Neuron (in vitro differentiated cells): ENCODE results near the gene FSIP1.

Source experiments
- H2AFZ ChIP-seq: one replicate; pipeline ENCODE4 v1.6.1; 2013; ENCODE audit warnings: low read depth, mild to moderate bottlenecking, inconsistent platforms, low read length, moderate library complexity
- H3K27me3 ChIP-seq: one replicate; pipeline ENCODE4 v1.6.1; 2013; ENCODE audit warnings: low read length; ENCODE audit not compliant: insufficient read depth
- H3K36me3 ChIP-seq: one replicate; pipeline ENCODE4 v1.6.1; 2013; ENCODE audit warnings: low read length; ENCODE audit not compliant: insufficient read depth
- H3K4me1 ChIP-seq: one replicate; pipeline ENCODE4 v1.6.1; 2013; ENCODE audit warnings: low read length; ENCODE audit not compliant: insufficient read depth
- H3K4me3 ChIP-seq: 2 replicates; pipeline ENCODE4 v1.5.1; 2013; ENCODE audit warnings: mild to moderate bottlenecking, low read length, moderate library complexity
- H3K9me3 ChIP-seq: one replicate; pipeline ENCODE4 v1.6.1; 2013; ENCODE audit warnings: low read length

The FSIP1 gene

DNA sequence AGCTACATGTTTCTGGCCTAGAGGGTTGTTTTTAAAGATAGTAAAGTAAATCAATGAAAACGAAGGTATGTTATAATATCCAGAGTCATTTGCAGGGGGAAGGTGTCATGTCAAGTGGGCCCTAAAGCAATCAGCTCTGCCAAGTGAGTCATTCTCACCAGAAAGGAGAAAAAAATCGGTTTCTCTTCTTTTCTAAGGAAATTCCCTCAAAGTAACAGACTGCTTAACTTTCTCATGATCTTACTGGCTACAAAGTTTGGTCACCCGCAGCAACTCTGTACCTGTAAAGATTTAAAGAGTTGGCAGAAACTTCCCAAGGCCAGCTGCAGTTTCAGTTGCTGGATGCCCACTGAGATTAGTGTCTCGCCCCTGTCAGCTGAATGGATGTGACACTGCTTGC, 5.5 kb upstream of the FSIP1 start:
- peaks cover 36% of the 10 kb centered on the region for H3K4me1 ChIP-seq
- no peak overlapping the region for H2AFZ ChIP-seq
- H3K4me3 ChIP-seq: no peak overlapping the region
- no peaks in the 10 kb centered on the region for H3K27me3 ChIP-seq
- H3K36me3 ChIP-seq: no peaks in the 10 kb centered on the region
- H3K9me3 ChIP-seq: no peaks in the 10 kb centered on the region

DNA sequence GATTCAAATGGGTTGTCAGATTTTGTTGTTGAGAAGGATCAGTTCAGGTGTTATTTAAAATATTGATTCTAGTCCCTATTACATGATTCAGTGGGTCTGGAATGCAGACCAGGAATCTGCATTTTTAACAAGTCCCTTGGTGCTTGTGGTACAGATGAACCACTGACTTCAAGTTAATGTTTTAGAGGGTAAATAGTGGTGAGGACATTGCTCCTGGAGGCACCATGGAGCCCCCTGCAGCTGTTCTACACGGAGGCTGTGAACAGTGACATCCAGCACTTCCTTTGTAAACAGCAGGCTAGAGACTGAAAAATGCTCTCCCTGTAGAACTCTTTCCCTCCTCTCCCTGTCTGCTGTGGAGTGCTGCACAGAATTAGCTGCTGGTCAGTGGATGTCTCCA, 4.8 kb upstream of the FSIP1 start:
- Histone ChIP-seq H3K36me3 (no peaks in the 10 kb centered on the region), H3K9me3 (no peaks in the 10 kb centered on the region), H3K4me1 (peaks cover 36% of the 10 kb centered on the region), H2AFZ (no peak overlapping the region), H3K27me3 (no peaks in the 10 kb centered on the region), H3K4me3 (no peak overlapping the region)

DNA sequence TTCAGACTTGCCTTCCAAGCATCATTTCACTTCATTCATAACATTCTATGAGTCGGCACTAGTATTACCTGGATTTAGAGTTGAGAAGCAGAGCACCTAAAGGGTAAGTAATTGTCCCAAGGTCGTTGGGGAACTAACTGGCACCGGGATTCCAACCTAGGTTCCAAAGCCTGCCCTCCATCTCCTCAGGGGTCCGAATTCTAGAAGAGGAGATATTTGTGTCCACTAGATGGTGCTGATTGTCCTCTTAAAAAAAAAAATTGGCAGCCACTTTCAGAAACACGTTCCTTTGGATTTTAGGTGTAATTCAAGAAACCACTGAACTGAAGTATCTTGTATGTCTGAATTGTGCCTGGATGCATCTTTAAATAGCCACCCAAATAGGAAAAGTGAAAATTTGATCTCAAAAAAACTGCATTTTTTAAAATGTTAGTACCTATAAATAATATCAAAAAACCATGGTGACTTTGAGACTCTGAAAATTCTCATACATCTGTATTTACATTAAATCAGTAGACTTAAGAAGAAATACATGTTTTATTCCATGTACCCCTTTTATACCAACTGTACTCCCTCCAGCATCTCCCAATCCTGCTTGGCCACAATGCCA, 3.9 kb upstream of the FSIP1 start:
- Histone ChIP-seq H3K27me3 (no peaks in the 10 kb centered on the region), H2AFZ (no peak overlapping the region), H3K36me3 (no peaks in the 10 kb centered on the region), H3K9me3 (no peaks in the 10 kb centered on the region), H3K4me3 (no peak overlapping the region), H3K4me1 (peaks cover 36% of the 10 kb centered on the region)

DNA sequence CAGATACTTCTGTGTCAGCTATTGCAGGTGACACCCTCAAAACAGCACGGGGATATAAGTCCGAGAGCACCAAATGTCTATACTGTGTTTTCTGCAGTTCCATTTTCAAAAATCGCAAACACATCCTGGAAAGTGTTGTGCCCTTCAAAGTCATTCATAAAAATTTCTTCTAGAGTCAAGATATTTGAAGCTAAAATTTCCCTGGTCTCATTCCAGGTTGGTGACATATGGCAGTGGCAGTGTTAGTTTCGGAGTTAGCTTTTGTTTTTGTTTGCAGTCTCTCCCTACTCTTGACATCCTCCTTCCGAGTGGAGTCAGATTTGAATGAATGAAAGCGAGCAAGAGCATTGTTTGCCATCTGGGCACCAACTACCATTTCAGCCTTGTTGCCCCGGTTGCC, 3.2 kb upstream of the FSIP1 start:
- Histone ChIP-seq H3K9me3 (no peaks in the 10 kb centered on the region), H3K4me1 (peaks cover 36% of the 10 kb centered on the region), H3K36me3 (no peaks in the 10 kb centered on the region), H3K4me3 (peak overlapping the region; percentile 71), H3K27me3 (no peaks in the 10 kb centered on the region), H2AFZ (no peak overlapping the region)

DNA sequence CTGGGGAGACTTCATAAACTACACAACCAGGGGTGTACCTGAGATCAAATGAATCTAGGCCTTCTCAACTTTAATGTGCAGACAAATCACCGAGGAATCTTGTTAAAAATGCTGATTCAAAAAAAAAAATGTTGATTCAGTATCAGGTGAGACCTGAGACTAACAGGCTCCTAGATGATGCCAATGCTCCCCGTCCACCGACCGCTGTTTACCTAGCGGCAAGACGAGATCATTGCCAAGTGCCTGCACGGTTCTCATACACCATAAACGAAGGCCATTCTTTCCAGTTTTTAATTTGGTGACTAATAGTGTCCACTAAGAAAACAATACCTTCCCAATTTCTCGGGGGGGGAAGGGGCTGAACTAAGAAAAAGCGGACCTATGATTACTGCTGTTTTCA, 2.5 kb upstream of the FSIP1 start:
- H3K36me3 ChIP-seq: no peaks in the 10 kb centered on the region
- no peaks in the 10 kb centered on the region for H3K27me3 ChIP-seq
- peak overlapping the region; percentile 71 for H3K4me3 ChIP-seq
- peaks cover 36% of the 10 kb centered on the region for H3K4me1 ChIP-seq
- no peaks in the 10 kb centered on the region for H3K9me3 ChIP-seq
- H2AFZ ChIP-seq: no peak overlapping the region

DNA sequence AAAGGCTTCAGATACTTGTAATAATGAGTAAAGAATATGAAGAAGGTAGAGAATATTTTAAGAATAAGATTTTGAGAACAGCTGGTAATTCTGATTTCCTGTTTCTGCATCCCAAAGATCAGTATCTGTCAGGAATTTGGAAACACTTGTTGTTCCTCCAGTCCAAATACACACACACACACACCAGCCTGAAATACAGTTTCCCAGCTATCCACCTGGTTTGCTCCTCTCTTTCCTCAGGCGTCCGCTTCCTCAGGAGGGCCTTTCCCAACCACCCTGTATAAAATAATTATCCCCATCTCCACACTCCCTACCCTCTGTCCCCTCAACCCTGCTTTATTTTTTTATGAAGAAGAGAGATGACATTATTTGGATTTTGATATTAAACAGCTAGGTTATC, 2.0 kb upstream of the FSIP1 start:
- Histone ChIP-seq H3K4me3 (peak overlapping the region; percentile 71), H3K4me1 (peaks cover 37% of the 10 kb centered on the region), H2AFZ (no peak overlapping the region), H3K27me3 (no peaks in the 10 kb centered on the region), H3K9me3 (no peaks in the 10 kb centered on the region), H3K36me3 (no peaks in the 10 kb centered on the region)

DNA sequence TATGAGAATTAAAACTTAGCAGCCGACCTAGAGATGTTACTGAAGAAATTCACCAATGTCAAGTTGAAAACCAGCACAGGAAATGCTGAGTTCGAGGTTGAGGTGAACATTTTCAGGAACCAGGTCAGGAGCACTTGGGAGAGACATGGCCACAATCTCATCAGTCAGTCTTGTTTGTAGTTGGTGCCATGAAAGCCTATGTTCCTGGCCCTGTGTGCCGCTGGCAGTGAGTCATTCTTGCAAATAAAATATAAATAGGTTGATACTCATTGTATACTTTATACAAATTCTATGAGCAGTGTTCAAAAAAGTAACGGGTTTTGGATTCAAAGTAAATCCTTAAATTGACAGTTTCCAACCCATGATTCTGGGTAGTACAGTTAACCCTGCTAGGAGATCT, 1.5 kb upstream of the FSIP1 start:
- Histone ChIP-seq H3K4me3 (peak overlapping the region; percentile 71), H3K27me3 (no peaks in the 10 kb centered on the region), H3K36me3 (no peaks in the 10 kb centered on the region), H2AFZ (no peak overlapping the region), H3K9me3 (no peaks in the 10 kb centered on the region), H3K4me1 (peaks cover 42% of the 10 kb centered on the region)

DNA sequence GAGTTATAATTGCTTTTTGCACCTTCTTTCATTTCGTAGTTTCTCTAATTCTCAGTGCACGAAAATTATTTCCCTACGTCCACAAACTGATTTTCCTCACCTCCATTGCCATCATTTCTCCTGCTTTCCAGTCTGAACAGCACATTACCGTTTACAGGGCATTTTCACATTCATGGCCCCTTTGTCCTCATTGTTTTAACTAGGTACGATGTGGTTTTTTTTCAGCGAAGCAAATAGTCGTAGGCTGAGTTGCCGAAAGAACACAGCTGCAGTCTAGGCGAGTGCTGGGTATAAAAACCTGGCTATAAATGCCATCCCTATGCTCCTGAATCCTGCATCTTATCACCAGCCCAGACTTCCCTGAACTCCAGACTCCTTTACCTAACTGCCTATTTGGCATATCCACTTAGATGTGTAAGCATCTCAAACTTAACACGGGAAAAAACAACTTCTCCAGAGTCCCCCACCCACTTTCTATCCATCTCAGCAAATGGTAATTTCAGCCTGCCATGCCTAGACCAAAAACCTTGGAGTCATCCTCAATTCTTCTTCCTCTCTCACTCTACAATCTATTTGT, 691 bp upstream of the FSIP1 start:
- peaks cover 50% of the 10 kb centered on the region for H3K4me1 ChIP-seq
- no peaks in the 10 kb centered on the region for H3K36me3 ChIP-seq

DNA sequence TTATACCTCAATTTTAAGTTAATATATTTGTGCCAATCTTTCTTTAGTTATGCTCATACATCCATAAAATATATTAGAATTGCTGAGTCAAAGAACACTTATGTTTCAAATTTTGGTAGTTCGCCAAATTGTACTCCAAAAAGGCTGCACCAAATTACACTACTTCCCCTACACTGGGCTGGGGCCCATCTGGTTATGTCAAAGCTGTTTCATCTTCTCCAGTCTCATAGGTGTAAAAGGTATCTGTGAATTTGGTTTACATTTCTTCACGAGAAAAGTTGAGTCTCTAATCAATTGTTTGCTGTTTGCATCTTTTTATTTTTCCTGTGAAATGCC, 706 bp downstream of the FSIP1 start:
- no peaks in the 10 kb centered on the region for H3K9me3 ChIP-seq
- H2AFZ ChIP-seq: peak overlapping the region; percentile 73
- H3K27me3 ChIP-seq: no peaks in the 10 kb centered on the region
- peaks cover 57% of the 10 kb centered on the region for H3K4me1 ChIP-seq
- H3K4me3 ChIP-seq: peak overlapping the region; percentile 71
- no peaks in the 10 kb centered on the region for H3K36me3 ChIP-seq

More for the DNA sequence above, 691 bp upstream of the FSIP1 start:
- H3K27me3 ChIP-seq: no peaks in the 10 kb centered on the region
- H2AFZ ChIP-seq: peak overlapping the region; percentile 73
- peak overlapping the region; percentile 71 for H3K4me3 ChIP-seq
- H3K9me3 ChIP-seq: no peaks in the 10 kb centered on the region

DNA sequence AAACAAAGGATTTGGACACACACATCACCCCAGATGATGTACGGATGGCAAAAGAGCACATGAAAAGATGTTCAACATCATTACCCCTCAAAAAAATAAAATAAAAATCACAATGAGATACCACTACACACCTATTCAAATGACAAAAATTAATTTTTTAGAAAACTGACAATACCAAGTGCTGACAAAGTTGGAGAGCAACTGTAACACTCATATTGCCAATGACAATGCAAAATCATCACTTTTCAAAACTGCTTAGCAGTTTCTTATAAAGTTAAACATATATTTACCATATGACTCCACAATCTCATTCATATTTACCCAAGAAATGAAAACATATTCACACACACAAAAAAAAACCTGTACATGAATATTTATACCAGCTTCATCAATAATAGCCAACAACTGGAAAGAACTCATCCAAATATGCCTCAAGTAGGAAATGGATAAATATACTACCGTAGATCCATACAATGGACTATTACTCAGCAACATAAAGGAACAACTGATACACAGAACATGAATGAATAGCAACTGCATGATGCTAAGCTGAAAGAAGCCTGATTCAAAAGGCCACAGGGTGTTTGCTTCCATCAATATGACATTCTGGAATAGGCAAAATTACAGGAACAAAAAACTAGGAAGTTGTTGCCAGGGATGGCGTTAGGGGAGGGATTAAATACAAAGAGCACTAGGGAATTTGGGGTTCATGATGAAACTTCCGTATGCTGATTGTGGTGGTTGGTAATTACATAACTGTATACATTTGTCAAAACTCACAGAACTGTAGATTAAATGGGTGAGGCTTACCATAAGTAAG, 1.3 kb downstream of the FSIP1 start:
- H3K4me1 ChIP-seq: peaks cover 60% of the 10 kb centered on the region
- H2AFZ ChIP-seq: peak overlapping the region; percentile 73
- H3K4me3 ChIP-seq: peak overlapping the region; percentile 71
- H3K27me3 ChIP-seq: no peaks in the 10 kb centered on the region
- H3K9me3 ChIP-seq: no peaks in the 10 kb centered on the region
- no peaks in the 10 kb centered on the region for H3K36me3 ChIP-seq

DNA sequence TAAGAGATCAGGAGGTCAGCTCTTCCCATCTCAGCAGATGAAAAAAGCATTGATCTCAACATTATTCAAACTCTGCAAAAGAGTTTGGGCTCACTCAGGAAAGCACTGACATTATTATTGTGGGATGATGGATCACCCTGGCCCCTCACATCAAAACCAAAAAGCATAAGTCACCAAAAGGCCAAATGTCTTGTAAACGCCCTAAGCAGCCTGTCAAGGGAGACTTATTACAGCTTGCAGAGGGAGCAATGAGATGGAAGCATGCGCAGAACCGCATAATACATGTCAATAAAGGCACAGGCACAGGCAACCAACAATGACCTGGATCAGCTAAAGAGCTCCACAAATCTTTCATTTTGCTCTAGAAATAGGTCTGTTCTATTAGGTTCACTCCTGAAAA, 4.6 kb downstream of the FSIP1 start:
- H3K4me3 ChIP-seq: peak overlapping the region; percentile 32

DNA sequence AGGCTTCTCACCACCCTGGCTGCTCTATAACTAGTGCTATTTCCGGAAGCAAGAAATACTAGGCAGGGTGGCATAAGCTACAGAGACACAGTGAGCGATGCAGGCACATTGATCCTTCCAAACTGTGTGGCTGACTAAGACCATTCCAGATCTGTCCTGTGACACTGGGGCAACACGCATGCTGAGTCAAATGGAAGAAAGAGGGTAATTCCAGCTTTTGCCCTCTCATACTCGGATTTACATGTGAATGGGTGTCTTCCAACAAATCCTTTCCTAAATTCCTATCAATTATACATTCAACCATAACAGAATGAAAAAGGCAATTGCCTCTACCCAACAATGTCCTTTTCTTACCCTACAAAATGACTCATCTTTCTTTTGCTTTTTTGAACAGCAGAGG, 5.1 kb downstream of the FSIP1 start:
- Histone ChIP-seq H3K27me3 (no peaks in the 10 kb centered on the region), H3K9me3 (no peaks in the 10 kb centered on the region), H3K4me3 (peak overlapping the region; percentile 32), H3K4me1 (peaks cover 29% of the 10 kb centered on the region), H3K36me3 (no peaks in the 10 kb centered on the region), H2AFZ (peak overlapping the region; percentile 47)

More for the DNA sequence above, 4.6 kb downstream of the FSIP1 start:
- peaks cover 29% of the 10 kb centered on the region for H3K4me1 ChIP-seq
- peak overlapping the region; percentile 47 for H2AFZ ChIP-seq
- no peaks in the 10 kb centered on the region for H3K36me3 ChIP-seq
- no peaks in the 10 kb centered on the region for H3K9me3 ChIP-seq
- no peaks in the 10 kb centered on the region for H3K27me3 ChIP-seq

DNA sequence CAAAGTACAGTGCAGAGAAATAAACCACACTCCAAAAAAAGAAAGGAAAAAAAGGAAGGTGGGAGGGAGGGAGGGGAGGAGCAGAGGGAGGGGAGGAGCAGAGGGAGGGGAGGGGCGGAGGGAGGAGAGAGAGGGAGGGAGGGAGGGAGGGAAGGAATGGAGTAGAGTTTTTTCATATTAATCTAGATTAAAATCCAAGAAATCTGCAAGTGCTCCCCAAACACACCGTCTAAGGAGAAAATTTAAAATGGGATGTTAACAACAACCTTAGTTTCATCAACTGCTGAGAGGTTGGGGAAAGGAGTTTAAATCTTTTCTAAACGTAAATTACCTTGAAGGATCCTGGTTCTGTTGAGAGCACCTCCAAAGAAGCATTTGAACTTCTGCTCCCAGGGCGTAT, 6.6 kb downstream of the FSIP1 start:
- Histone ChIP-seq H3K36me3 (no peaks in the 10 kb centered on the region), H3K4me3 (no peak overlapping the region), H3K4me1 (peaks cover 32% of the 10 kb centered on the region), H3K27me3 (no peaks in the 10 kb centered on the region), H3K9me3 (no peaks in the 10 kb centered on the region), H2AFZ (no peak overlapping the region)
